Stimulated activated CD4-positive, alpha-beta T cell treated with anti-CD3 and anti-CD28 coated beads, Interleukin-12 subunit alpha, Interleukin-12 subunit beta, amount 100 ng/mL, for 4 hours (primary cell): Measurements from ENCODE around the gene MROH2B.

Experiments used
- DNase-seq: peaks from one replicate; pipeline ENCODE4 v3.0.0-alpha.2; 2020

The MROH2B gene

GRCh38 chr5:40962207-40962955 lies 108.8 kb downstream of the MROH2B start:
- DNase-seq = no peak

- DNase-seq = no peak
Measured at GRCh38 chr5:40960037-40960436, 111.1 kb downstream of the MROH2B start.

DNA sequence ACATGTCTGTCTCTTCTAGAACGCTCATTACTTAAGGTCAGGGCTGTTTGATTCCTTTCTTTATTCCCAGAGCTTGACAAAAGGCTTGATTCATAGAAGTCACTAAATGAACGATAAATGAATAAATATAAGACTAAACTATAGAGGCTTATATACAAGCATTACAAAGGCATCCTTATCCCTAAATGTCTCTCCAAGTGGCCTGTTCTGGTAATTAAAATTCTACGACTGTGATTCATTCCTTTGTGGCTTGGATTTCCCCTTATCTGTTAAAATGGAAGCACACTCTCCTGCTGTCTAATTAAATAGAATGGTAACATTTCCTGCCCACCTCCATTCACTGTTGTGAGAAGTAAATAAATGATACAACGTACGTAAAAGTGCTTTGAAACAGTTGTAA lies 112.3 kb downstream of the MROH2B start:
- DNase-seq = no peak

DNA sequence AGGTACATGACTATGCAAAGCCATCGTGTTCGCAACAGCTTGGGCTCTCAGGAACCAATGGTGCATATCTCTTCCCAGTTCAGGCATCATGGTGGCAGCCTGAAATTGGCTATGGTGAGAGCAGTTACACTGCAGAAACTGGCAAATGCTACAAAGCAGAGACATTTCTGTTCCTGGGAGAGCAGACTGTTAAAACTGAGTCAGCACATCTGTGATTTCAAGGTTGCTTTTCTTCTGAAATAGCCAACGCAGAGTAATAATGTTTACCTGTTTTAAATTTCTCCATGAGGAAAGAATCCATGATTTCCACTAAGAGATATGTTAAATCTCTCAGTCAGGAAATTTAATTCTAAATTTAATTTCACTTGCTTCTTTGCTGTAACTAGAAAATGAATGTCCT lies 114.1 kb downstream of the MROH2B start:
- no peak for DNase-seq

DNA sequence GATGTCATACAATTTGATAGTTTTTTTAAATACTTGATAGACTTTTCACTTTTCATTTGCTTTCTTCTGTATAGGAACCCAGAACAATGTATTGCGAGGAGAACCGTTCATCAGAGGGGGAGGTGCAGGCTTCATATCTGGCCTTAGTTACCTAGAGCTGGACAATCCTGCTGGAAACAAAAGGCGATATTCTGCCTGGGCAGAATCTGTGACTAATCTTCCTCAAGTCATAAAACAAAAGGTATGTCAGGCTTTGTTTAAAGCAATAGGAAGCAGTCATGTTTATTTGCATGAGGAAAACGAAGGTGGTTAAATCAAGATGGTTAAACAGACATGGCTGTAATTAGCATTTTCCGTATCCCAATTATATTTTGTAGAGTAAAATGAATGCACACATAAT lies 115.8 kb downstream of the MROH2B start:
- no peak for DNase-seq
